HG03066 (cell line): ENCODE measurements around the gene C14orf180.

Source experiments
- ATAC-seq: cut with Tn5 transposase; IDR thresholded peaks from one replicate; pipeline ENCODE4 v1.9.1; 2021; ENCODE audit warnings: low read depth; ENCODE audit not compliant: unreplicated experiment

The C14orf180 gene

DNA sequence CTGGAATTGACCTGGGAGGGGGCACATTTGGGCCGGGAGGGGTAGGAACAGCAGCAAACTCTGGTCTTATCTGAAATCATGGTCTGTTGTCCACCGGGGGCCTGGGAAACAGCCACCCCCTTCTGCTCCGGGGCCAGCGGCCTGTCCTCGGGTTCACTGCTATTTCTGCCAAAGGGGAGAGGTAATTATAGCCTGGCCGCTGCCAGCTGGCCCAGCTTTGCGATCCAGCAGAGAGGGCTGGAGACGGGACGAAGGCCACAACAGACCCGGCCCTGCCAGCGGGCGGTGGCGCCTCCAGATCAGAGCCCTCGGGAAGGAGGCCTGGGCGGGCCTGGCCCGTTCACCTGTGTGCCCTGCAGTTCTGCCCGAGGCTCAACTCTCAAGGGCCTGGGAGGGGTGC, at the start of gene C14orf180:
C14orf180 (plus strand) TSS at position 258 of the 400 bp plus-strand sequence. CDS start 6,667 bp downstream, outside the sequence.
- no peak for ATAC-seq

GRCh38 chr14:104530646-104531045, 48.9 kb upstream of the C14orf180 start:
- no peak for ATAC-seq

DNA sequence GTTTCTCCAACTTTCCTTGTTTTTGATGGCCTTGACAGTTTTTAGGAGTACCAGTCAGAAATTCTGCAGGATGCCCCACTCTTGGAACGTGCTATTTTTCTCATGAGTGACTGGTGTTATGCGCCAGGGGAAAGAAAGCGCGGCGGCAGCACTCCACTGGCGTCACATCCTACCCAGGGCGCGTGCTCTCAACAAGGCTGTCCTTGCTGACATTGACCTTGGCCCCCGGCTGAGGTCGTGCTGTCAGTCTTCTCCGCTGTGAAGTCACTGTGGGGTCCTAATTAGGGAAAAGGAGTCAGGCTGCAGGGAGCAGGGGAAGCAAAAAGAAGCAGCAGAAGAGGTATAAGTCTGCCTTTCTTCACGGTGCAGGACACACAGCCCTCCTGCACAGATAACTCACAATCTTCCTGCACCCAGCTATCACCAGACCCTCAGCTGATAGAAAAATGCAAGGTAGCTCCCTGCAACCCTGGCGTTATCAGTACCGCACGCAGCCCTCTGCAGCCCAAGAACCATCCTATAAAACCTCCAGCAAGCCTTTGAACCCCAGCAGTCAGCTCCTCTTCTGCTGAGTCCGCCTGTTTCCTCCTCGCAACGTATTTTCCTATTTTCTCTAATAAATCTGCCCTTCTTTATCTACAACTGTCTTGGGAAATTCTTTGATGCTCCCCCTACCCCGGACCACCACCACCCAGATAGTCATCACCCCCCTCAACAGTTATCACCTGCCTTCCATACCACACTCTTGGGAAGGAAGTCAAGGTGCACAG, 48.0 kb upstream of the C14orf180 start:
- ATAC-seq, result no peak

- ATAC-seq, result no peak
These were observed 47.4 kb upstream of the C14orf180 start for GRCh38 chr14:104532191-104532555.

GRCh38 chr14:104534036-104534435, 45.5 kb upstream of the C14orf180 start:
- ATAC-seq, result no peak

DNA sequence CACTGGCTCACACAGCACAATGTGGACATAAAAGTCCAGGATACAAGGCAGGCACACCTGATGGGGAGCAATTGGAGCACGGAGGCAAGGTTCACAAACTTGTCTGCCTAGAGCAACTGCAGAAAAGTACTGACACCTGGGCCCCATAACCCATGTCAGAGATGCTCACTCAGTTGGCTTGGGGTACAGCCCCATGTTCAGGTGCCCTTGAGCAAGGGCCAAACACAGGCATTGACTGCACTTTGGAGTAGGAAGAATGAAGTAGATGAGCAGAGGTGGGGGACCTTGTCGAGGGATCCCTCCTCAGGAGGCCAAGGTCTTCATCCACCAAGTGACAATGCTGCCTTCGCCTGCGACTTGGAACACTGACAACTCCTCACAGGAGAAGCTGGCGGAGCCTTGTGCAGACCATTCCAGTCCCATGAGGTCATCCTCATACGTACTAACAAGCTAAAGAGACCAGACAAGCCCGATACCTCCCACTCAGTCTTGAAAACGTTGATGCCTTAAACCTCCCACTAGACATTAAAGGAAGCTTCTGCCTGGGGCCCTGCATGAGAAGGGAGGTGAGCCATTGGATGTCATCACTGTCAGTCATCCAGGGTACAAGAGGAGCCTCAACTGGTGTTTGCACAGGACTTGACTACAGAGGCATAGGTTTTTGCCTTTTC, 42.5 kb upstream of the C14orf180 start:
- ATAC-seq, result no peak

DNA sequence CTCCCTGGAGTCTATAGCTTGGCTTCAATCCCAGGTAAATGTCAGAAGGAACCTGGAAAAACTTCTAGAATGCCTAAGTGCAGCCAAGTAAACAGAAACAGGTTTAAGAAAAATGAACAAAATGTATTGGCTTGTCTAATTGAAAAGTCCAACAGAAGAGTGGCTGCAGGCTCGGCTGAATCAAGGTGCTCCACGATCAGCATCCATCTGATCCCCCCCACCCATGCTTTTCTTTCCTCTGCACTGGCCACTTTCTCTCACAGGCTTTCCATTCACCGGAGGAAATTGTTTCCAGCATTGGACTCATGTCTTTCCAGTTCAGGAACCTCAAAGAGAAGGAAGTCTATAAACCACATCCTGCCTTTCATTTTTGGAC, 42.0 kb upstream of the C14orf180 start:
- ATAC-seq, result no peak

GRCh38 chr14:104541905-104542465, 37.6 kb upstream of the C14orf180 start:
- ATAC-seq, result no peak

- ATAC-seq, result no peak
These were observed 36.4 kb upstream of the C14orf180 start for GRCh38 chr14:104542871-104543830.

DNA sequence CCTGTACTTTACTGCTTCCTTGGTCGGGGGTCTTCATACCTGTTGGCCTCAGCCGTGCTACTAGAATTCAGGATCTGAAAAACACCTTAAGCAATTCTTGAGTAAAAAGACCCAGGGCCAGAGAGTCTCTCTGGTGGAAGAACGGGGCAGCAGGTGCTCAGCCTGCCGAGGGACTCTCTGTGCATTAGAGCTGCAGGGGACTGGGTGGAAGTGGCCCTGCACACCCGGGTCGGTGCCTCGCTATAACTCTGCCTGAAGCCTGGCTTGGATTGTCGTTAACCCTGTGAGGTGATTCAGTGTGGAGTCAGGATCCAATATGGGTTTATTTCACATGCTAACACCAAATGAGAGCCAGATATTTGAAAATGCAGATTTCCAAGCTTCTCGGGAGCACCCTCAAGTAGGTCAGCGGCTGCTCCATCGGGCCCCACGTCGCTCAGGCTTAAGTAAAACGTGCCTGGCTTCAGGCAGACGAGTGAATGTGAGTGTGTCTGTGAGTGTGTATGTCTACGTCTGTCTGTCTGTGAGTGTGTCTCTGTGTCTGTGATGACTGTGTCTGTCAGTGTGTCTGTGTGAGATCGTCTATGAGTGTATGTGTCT, 35.1 kb upstream of the C14orf180 start:
- ATAC-seq, result no peak

DNA sequence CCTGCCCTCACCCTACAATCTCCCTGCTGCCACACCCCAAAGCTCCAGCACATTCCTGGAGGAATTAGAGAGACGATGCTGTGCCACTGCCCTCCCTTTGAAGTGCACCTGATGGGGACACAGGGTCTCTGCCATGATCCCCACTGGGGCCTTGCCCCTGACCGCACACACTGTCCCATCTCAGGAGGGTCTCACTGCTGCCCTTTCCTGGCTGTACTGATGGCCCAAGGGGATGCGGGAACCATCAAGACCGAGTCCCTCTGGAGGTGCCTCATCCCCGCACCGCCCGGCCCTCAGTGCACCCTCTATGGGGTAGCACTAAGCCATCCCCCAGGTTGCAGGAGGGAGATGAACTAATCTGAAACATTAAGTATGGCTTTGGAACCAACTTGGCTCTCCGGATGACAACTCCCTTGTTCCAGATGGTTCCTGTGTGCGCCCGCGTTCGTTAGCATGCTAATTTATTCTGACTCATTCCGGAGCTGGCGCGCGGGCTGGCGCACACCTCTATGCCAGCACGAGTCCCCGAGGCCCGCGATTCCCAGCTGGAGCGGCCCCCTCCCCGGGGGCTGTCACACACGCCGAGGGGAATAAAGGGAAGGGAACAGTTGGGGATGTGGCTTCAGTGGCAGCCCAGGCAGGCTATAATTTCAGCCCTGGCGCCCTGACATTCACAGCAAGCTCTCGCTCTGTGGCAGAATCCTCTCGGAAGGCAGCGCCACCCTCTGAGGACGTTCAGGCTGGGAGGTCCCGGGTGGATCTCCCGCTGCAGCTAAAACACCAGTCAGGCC, 34.2 kb upstream of the C14orf180 start:
- no peak for ATAC-seq

DNA sequence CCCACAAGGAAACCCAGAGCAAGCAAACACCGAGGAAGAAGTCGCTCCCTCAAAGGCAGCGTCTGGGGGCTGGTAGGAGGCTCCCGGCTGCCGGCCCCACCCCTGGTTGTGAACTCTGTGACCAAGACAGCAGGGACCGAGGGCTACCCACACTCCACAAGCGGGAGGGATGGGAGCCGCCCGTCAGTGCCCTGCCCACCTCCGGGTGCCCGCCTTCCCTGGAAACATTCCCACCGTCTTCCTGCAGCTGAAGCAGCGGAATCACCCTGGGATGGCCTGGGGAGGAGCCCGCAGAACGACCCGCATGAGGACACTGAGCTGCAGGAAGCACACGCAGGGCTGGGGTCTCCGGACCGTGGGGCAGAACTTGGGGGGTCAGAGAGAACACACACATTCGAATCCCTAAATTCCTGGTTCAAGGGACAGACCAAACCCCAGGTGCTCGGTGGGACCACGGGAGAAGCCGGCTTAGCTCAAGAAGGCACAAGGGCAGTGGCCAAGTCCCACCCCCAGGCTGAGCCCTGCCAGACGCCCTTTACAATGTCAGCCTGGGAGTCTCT, 33.5 kb upstream of the C14orf180 start:
- no peak for ATAC-seq

DNA sequence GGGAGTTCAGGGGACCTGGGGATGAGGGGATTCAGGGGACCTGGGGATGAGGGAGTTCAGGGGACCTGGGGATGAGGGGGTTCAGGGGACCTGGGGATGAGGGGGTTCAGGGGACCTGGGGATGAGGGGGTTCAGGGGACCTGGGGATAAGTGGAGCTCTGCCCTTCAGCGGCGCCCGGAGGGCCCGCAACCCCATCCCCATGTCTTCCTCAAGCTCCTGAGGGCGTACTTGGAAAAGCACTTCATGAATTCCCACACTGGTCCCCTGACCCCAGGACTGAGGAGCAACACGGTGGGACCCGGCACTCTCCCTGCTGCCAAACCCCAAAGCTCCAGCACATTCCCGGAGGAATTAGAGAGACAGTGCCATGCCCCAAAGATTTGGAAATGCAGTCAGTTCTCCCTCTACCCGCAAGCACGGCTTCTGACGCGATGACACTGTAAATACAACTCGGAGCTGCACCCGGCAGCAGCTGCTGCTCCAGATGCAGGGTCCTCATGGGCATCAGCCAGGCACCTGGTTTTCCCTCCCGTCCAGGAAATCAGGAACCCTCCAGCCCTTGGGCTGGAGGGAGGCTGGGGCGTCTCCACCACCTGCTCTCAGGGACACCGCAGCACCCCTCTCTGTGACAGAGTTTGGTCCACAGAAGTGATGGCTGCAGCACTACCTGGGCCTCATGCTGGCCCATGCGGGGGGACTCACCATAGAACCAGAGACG, 32.8 kb upstream of the C14orf180 start:
- ATAC-seq, result no peak

- no peak for ATAC-seq
These were observed 32.1 kb upstream of the C14orf180 start for GRCh38 chr14:104547310-104547997.

DNA sequence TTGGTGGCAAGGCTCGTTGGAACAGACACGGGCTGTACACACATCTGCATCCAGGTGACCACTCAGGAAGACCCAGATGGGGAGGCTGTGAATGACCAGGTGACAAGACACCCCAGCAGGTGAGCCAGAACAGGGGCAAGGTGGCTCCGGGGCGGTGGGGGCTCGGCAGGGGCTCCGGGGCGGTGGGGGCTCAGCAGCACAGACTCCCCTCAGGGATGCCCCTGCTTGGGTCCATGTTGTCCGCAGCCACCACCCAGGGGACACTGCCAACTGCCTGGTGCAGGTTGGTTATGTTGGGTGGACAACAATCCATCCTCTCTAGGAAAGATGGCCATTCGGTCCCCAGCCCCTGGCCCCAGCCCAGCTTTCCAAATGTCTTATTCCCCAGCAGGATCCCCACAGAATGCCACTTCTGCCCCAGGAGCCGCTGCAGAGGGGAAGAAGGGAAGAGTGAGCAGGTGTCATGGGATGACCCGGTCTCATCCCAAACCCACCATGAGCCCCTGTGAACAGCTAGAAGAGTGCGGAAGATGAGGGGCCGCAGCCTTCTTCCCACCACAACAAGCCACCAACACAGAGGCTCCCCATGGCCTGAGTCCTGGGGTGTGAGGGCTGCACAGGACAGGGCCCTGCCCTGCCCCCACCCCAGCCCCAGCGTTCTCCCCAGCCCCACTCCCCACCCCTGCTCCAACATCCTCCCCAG, 31.4 kb upstream of the C14orf180 start:
- ATAC-seq, result no peak

- ATAC-seq, result no peak
These were observed 30.6 kb upstream of the C14orf180 start for GRCh38 chr14:104548802-104549535.
